GM12892 (cell line): ENCODE measurements around the gene GPR132. TPM values are rescaled to one million over a fixed set of nuclear protein-coding genes. Genes with fewer than 3 reads are reported as not detected.
A peak's percentile ranks its signal among the peaks of the same experiment; 100 is the strongest.
"Not testable (repeated sequence)": the region's sequence is repeated elsewhere in the genome, so short reads cannot be mapped to it uniquely, and the experiment has no call there.

Experiments used
- DNase-seq: peaks from one replicate; pipeline ENCODE4 v3.0.0; 2011; ENCODE audit not compliant: insufficient read length
- FAIRE-seq: peaks from 2 replicates; lab custom pipeline; 2011; peaks lifted over from hg19 to GRCh38; lab: Jason Lieb, UNC
- POLR2A ChIP-seq: IDR thresholded peaks from 2 replicates; pipeline ENCODE4 v1.6.1; 2011; ENCODE audit warnings: low read depth, low read length, control low read depth
- POLR2AphosphoS5 ChIP-seq: IDR thresholded peaks from 2 replicates; pipeline ENCODE4 v1.6.1; 2011; ENCODE audit warnings: low read depth, low read length, control low read depth
- TAF1 ChIP-seq: IDR thresholded peaks from 2 replicates; pipeline ENCODE4 v1.6.1; 2011; ENCODE audit warnings: low read depth, mild to moderate bottlenecking, control low read depth, low read length, borderline replicate concordance
- polyA plus RNA-seq: library from polyadenylated mRNA; unstranded; fragments of >200 nt; gene quantifications from one replicate; pipeline ENCODE4 v1.2.1, GENCODE V29; 2012; ENCODE audit warnings: missing spikeins, inconsistent platforms; ENCODE audit not compliant: missing spikeins

The GPR132 gene, protein sequence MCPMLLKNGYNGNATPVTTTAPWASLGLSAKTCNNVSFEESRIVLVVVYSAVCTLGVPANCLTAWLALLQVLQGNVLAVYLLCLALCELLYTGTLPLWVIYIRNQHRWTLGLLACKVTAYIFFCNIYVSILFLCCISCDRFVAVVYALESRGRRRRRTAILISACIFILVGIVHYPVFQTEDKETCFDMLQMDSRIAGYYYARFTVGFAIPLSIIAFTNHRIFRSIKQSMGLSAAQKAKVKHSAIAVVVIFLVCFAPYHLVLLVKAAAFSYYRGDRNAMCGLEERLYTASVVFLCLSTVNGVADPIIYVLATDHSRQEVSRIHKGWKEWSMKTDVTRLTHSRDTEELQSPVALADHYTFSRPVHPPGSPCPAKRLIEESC
- polyA plus RNA-seq, result 13.8 TPM

DNA sequence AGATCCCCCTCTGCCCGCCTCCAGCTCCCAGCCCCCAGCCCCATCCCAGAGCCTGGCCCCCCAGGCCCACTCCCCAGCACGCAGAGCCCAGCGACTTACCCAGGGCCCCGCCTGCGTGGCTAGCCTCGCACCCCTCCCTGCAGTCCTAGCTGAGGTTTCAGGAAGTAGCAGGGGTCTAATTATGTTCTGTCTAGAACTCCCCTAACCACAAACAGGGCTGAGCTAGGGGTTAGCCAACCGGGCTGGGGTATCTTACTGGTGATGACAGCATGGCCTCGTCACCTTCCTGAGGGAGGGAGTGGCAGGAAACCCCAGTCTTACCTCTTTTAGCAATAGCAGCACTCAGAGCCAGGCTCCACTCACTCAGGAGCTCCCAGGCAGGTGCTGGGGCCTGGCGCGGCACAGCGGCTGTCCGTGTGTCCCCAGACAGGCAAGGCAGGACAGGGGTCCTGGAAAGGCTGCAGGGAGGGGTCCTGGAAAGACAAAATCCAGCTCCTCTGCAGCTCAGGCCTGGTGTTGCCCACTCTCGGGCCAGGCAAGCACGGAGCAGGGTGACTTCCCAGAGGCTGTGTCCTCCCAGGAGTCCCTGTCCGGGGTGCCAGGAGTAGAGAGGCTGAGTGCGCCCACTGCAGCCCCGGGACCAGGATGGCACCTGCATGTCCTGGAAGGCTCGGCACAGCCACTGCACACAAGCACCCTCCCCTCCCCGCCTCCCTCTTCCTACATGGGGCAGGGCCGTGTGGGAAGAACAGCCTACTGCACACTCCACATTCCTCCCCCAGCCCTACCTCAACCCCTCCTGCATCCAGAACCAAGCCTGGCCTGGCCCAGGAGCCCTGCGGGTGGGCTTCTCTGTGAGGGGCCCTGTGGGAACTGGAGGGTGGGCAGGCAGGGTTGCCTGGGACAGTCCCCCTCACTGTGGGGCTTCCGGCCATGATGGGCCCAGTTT is at the start of gene GPR132:
Gene GPR132 (minus strand): TSS at position 151 of the 949 bp plus-strand sequence. CDS start 10,010 bp downstream, outside the sequence.
- DNase-seq (peak; percentile 81), FAIRE-seq (peak; percentile 100)
- TF ChIP-seq POLR2AphosphoS5, result peak; percentile 95
- peak; percentile 95 for TF ChIP-seq POLR2A
- TF ChIP-seq TAF1, result peak; percentile 88; the same call in 1 of the 2 replicates

DNA sequence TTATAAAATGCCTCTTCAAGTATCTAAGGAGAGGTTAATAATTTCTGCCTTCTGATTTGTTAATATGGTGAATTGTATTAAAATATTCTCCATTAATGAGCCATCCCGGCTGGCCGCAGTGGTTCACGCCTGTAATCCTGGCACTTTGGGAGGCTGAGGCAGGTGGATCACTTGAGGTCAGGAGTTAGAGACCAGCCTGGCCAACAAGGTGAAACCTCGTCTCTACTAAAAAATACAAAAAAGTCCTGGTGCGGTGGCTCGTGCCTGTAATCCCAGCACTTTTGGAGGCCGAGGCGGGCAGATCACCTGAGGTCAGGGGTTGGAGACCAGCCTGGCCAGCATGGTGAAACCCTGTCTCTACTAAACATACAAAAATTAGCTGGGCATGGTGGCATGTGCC is 44.0 kb upstream of the GPR132 start:
- FAIRE-seq, DNase-seq: not testable (repeated sequence)

DNA sequence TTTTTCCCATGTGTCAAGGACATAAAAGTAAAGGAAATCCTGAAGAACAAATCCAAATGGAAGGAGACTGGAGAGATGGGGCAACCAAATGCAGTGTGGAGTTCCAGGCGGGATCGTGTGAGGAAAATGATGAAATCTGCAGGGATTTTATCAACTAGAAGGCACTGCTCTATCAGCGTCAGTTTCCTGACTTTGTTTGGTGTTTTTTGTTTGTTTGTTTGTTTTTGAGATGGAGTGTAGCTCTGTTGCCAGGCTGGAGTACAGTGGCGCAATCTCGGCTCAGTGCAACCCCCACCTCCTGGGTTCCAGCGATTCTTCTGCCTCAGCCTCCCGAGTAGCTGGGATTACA is 43.3 kb upstream of the GPR132 start:
- TF ChIP-seq POLR2A, result no peak
- no peak for TF ChIP-seq POLR2AphosphoS5
- FAIRE-seq, result no peak

DNA sequence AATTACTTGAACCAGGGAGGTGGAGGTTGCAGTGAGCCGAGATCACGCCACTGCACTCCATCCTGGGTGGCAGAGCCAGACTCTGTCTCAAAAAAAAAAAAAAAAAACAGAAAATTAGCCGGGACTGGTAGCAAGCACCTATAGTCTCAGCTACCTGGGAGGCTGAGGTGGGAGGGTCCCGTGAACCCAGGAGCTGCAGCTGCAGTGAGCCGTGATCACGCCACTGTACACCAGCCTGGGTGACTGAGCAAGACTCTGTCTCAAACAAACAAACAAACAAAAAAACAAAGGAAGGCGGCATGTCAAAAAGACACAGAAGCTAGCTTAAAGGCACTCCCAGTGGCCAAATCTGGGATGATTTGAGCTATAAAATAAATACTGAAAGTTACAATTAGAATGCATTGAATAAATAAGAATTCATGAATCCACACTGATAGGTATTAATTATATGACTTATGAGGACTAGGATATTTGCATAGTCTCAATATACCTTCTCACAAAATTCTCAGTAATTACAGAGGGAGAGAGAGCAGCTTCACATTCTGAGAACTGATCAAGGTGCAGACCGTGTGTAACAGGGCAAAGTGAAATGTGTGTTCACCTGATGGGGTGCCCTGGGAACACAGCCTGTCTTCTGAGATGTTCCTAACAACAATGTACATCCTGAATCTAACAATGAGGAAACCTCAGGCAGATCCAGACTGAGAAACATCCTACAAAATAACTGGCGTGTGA is 42.7 kb upstream of the GPR132 start:
- no peak for TF ChIP-seq TAF1
- no peak for TF ChIP-seq POLR2A
- DNase-seq (no peak), FAIRE-seq (no peak)

More for the DNA sequence above, 43.3 kb upstream of the GPR132 start:
- DNase-seq, result no peak

DNA sequence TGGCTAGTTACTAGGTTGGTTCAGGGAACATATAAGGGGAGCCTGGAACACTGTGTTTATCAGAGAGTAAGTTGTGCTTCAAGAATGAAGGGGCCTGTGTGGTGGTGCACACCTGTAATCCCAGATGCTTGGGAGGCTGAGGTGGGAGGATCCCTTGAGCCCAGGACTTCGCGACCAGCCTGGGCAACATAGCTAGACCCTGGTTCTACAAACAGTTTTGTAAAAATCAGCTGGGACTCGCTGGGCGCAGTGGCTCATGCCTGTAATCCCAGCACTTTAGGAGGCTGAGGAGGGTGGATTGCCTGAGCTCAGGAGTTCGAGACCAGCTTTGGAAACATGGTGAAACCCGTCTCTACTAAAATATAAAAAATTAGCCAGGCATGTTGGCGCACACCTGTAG is 42.1 kb upstream of the GPR132 start:
- DNase-seq, result no peak
- TF ChIP-seq TAF1 (no peak), POLR2A (no peak)

DNA sequence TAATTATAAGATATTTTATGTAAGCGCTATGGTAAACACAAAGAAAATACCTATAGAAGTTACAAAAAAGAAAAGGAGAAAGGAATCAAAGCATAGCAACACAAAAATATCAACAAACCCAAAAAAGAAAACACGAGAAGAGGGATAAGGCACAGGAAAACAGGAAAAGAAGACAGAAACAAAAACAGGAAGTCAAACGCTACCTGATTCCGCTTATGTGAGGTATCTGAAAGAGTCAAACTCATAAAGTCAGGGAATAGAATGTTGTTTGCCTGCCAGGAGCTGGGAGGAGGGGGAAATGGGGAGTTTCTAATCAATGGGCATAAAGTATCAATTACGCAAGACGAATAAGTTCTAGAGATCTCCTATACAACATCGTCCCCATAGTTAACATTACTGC is 39.9 kb upstream of the GPR132 start:
- DNase-seq (no peak), FAIRE-seq (no peak)
- TF ChIP-seq POLR2AphosphoS5 (no peak), TAF1 (no peak), POLR2A (no peak)

More for the DNA sequence above, 42.1 kb upstream of the GPR132 start:
- FAIRE-seq, result no peak

DNA sequence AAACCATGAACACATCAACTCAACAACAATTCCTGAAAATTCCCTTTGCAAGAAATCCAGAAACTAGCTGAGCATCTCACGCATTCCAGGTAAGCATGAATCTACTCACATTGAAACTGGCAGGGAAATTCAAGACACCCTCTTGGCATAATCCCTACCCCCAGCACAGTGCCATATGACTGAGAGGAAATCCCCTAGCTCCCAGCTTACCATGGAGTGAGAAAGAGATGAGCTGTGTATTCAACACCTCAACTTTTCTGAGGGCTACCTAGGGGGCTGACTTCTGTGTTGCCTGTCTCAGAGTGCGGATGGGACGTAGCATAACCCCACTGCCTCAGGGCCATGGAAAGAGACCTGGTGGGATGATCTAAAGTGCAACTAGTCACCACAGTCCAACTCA is 37.7 kb upstream of the GPR132 start:
- DNase-seq (no peak), FAIRE-seq (no peak)
- TF ChIP-seq TAF1 (no peak), POLR2AphosphoS5 (no peak), POLR2A (no peak)

DNA sequence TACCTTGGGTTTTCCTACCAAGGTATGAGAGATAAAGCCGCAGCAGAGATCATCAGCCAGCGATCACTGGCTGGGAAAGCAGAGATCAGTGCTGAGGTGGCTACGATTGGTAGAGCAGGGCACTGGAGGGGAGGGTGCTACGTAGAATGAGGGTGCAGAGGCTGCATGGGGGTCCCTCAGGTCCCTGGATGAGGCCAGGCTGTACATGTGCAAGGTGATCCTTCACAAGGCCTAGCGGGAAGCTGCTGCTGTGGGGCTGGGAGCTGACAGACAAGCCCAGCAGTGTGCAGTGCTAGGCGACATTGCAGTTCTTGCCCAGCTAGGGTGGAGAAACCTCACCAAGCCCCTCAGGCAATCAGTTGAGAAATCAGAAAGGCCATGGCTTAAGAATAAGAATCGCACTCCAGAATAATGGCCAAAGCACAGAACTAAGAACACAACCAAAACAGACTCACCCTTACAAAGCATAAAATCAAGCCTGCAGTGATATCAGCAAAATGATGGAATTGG is 37.2 kb upstream of the GPR132 start:
- TF ChIP-seq POLR2A, result no peak
- TF ChIP-seq TAF1, result no peak
- TF ChIP-seq POLR2AphosphoS5, result no peak
- DNase-seq (no peak), FAIRE-seq (no peak)

DNA sequence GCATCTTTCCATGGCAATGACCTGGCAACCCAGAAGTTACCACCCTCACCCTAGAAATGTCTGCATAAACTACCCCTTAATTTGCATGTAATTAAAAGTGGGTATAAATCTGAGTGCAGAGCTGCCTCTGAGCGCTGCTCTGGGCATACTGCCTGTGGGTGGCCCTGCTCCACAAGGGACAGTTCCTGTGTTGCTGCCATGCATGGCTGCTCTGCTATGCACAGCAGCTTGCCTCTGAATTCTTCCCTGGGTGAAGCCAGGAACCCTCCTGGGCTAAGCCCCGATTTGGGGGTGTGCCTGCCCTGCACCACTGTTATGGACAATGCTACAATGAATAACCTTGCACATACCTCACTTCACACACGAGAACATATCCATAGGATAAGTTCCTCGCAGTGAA is 35.7 kb upstream of the GPR132 start:
- no peak for FAIRE-seq
- TF ChIP-seq TAF1 (no peak), POLR2AphosphoS5 (no peak), POLR2A (no peak)
- no peak for DNase-seq

DNA sequence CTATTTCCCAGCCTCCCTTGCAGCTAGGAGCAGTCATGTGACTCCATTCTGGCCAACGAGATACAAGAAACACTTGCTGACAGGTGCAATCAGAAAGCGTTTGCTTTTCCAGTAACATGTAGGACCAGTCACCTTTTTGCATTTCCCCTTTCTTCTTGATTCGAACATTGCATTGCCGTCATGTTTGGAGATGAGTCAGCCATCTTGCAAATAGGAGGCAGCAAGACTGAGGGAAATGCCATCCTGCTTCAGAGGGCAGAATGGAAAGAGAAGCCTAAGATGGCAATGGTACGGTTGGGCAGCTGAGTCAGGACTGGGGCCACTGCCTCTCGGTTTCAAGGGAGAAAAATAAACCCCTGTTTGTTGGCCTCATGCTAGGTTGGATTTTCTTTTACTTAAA is 34.5 kb upstream of the GPR132 start:
- no peak for TF ChIP-seq POLR2A
- TF ChIP-seq TAF1, result no peak
- TF ChIP-seq POLR2AphosphoS5, result no peak
- FAIRE-seq (no peak), DNase-seq (no peak)

DNA sequence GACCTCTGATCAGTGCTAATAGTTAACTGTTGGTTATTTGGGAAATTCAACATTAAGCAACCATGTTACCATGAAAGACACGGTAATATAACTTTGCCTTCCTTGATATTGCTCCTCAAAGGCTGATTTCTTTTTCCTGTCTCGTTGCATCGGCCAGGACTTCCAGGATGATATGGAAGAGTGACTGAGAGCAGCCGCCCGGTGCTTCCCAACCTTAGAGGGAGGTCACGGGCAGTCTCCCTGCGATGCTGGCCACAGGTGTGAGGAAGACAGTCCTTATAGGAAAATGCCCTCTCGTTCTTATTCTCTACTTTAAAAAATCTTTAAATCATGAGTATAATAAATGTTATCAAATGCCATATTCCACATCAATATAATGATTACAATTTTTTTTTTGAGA is 33.1 kb upstream of the GPR132 start:
- TF ChIP-seq TAF1, result no peak
- no peak for TF ChIP-seq POLR2AphosphoS5
- TF ChIP-seq POLR2A, result no peak
- FAIRE-seq (no peak), DNase-seq (no peak)
